ENCODE measurements around the gene PTPRD. TPM values are rescaled to one million over a fixed set of nuclear protein-coding genes. Genes with fewer than 3 reads are reported as not detected.

Gene PTPRD
- total and polyA plus RNA-seq, 2 donors (not counting 1 experiment from before 2014, with no cell fraction given): 0.35 to 4.8 TPM

- no peaks in the 10 kb centered on the region for H3K4me1 ChIP-seq (ENCODE audit: control insufficient read depth, extremely low read depth, insufficient read depth, low read length)
- no peak overlapping the region for H3K4me2 ChIP-seq (ENCODE audit: extremely low read depth, insufficient read depth, low read length)
- no peak overlapping the region for H3K9ac ChIP-seq (ENCODE audit: insufficient read depth, low read length)
- peak; percentile 46 to 82 for DNase-seq (ENCODE audit: low read depth in 2 of 2)
- no peak for TF ChIP-seq EZH2 (IDR thresholded peaks at IDR 0.05; ENCODE audit: low read length, missing control alignments)
- TF ChIP-seq CTCF (conservative IDR thresholded peaks at IDR 0.05 in 1 of 2, IDR thresholded peaks at IDR 0.05 in 1 of 2; ENCODE audit: low read depth in 1 of 2, low read length in 2 of 2): no peak
- no peaks in the 10 kb centered on the region for H4K20me1 ChIP-seq (ENCODE audit: control insufficient read depth, extremely low read depth, insufficient read depth, low read length)
- H3K27me3 ChIP-seq (ENCODE audit: control insufficient read depth, insufficient read depth, low read length): no peaks in the 10 kb centered on the region
- H3K9me3 ChIP-seq (ENCODE audit: control insufficient read depth, insufficient read depth, low read depth, low read length): no peaks in the 10 kb centered on the region
- no peaks in the 10 kb centered on the region for H3K79me2 ChIP-seq (ENCODE audit: control insufficient read depth, insufficient read depth, low read length)
- H3K27ac ChIP-seq (ENCODE audit: insufficient read depth, low read length): no peak overlapping the region
- no peaks in the 10 kb centered on the region for H3K36me3 ChIP-seq (ENCODE audit: control insufficient read depth, insufficient read depth, low read length)
- no peak overlapping the region for H2AFZ ChIP-seq (ENCODE audit: low read length)
- no peak overlapping the region for H3K4me3 ChIP-seq (replicated peaks in 1 of 4; ENCODE audit: control extremely low read depth in 1 of 4, insufficient read depth in 1 of 4, low read depth in 3 of 4, low read length in 4 of 4)
These were observed 2266.5 kb downstream of the PTPRD start for GRCh38 chr9:8346296-8346695.

GRCh38 chr9:8338767-8339510, 2273.9 kb downstream of the PTPRD start:
- no peak overlapping the region for H3K4me3 ChIP-seq (replicated peaks in 1 of 4; ENCODE audit: control extremely low read depth in 1 of 4, insufficient read depth in 1 of 4, low read depth in 3 of 4, low read length in 4 of 4)
- no peaks in the 10 kb centered on the region for H3K4me1 ChIP-seq (ENCODE audit: control insufficient read depth, extremely low read depth, insufficient read depth, low read length)
- no peaks in the 10 kb centered on the region for H3K36me3 ChIP-seq (ENCODE audit: control insufficient read depth, insufficient read depth, low read length)
- H3K27me3 ChIP-seq (ENCODE audit: control insufficient read depth, insufficient read depth, low read length): no peaks in the 10 kb centered on the region
- H4K20me1 ChIP-seq (ENCODE audit: control insufficient read depth, extremely low read depth, insufficient read depth, low read length): no peaks in the 10 kb centered on the region
- H3K27ac ChIP-seq (ENCODE audit: insufficient read depth, low read length): no peak overlapping the region
- no peak overlapping the region for H3K9ac ChIP-seq (ENCODE audit: insufficient read depth, low read length)
- no peaks in the 10 kb centered on the region for H3K9me3 ChIP-seq (ENCODE audit: control insufficient read depth, insufficient read depth, low read depth, low read length)
- DNase-seq (ENCODE audit: low read depth in 2 of 2): peak; percentile 40 to 63
- no peaks in the 10 kb centered on the region for H3K79me2 ChIP-seq (ENCODE audit: control insufficient read depth, insufficient read depth, low read length)
- TF ChIP-seq EZH2 (IDR thresholded peaks at IDR 0.05; ENCODE audit: low read length, missing control alignments) (no peak), CTCF (conservative IDR thresholded peaks at IDR 0.05 in 1 of 2, IDR thresholded peaks at IDR 0.05 in 1 of 2; ENCODE audit: low read depth in 1 of 2, low read length in 2 of 2) (no peak)
- no peak overlapping the region for H3K4me2 ChIP-seq (ENCODE audit: extremely low read depth, insufficient read depth, low read length)
- H2AFZ ChIP-seq (ENCODE audit: low read length): no peak overlapping the region

- Histone ChIP-seq H2AFZ (ENCODE audit: low read length) (no peak overlapping the region), H4K20me1 (ENCODE audit: control insufficient read depth, extremely low read depth, insufficient read depth, low read length) (no peaks in the 10 kb centered on the region), H3K4me2 (ENCODE audit: extremely low read depth, insufficient read depth, low read length) (no peak overlapping the region), H3K27me3 (ENCODE audit: control insufficient read depth, insufficient read depth, low read length) (no peaks in the 10 kb centered on the region), H3K4me3 (replicated peaks in 1 of 4; ENCODE audit: control extremely low read depth in 1 of 4, insufficient read depth in 1 of 4, low read depth in 3 of 4, low read length in 4 of 4) (no peak overlapping the region), H3K27ac (ENCODE audit: insufficient read depth, low read length) (no peak overlapping the region), H3K36me3 (ENCODE audit: control insufficient read depth, insufficient read depth, low read length) (no peaks in the 10 kb centered on the region), H3K4me1 (ENCODE audit: control insufficient read depth, extremely low read depth, insufficient read depth, low read length) (no peaks in the 10 kb centered on the region), H3K9ac (ENCODE audit: insufficient read depth, low read length) (no peak overlapping the region), H3K9me3 (ENCODE audit: control insufficient read depth, insufficient read depth, low read depth, low read length) (no peaks in the 10 kb centered on the region), H3K79me2 (ENCODE audit: control insufficient read depth, insufficient read depth, low read length) (no peaks in the 10 kb centered on the region)
- peak; percentile 49 to 89 for DNase-seq (ENCODE audit: low read depth in 2 of 2)
- TF ChIP-seq CTCF (conservative IDR thresholded peaks at IDR 0.05 in 1 of 2, IDR thresholded peaks at IDR 0.05 in 1 of 2; ENCODE audit: low read depth in 1 of 2, low read length in 2 of 2) (no peak), EZH2 (IDR thresholded peaks at IDR 0.05; ENCODE audit: low read length, missing control alignments) (no peak)
These were observed 2274.7 kb downstream of the PTPRD start for GRCh38 chr9:8337834-8338766.

Data from fibroblast of lung (primary cell).